K562 (cell line): Measurements from ENCODE around the gene RPTOR. TPM values are rescaled to one million over a fixed set of nuclear protein-coding genes. Genes with fewer than 3 reads are reported as not detected.

Source experiments
- C11orf30 ChIP-seq: fragments of 450-650 bp; IDR thresholded peaks from 2 replicates; pipeline ENCODE4 v1.6.1; 2016; ENCODE audit warnings: low read depth, mild to moderate bottlenecking
- CBFA2T3 ChIP-seq: fragments of 450-650 bp; IDR thresholded peaks from 2 replicates; pipeline ENCODE4 v1.6.1; 2017
- CBX8 ChIP-seq: fragments of 200-600 bp; sonication (generic); IDR thresholded peaks from 2 replicates; pipeline ENCODE4 v1.6.1; 2012; ENCODE audit warnings: borderline replicate concordance, mixed run types, low read depth, mild to moderate bottlenecking, moderate library complexity, mixed read lengths, low read length, control low read depth, inconsistent platforms; ENCODE audit not compliant: poor library complexity, severe bottlenecking; ENCODE audit errors: extremely low read depth
- EP400 ChIP-seq: fragments of 450-650 bp; IDR thresholded peaks from 2 replicates; pipeline ENCODE4 v1.6.1; 2017; ENCODE audit warnings: antibody characterized with exemption, mild to moderate bottlenecking, moderate library complexity
- MYC ChIP-seq, 2 experiments: fragments of 250-450 bp in 1 of 2; sonication (Bioruptor Pico) in 1 of 2; IDR thresholded peaks; 2 replicates each; pipeline versions ENCODE4 v1.5.1 to v1.6.1; 2012 to 2021; ENCODE audit warnings: low read depth in 2 of 2, borderline replicate concordance in 1 of 2, improper control_type of control experiment in 1 of 2, low read length in 1 of 2, mild to moderate bottlenecking in 1 of 2, moderate library complexity in 1 of 2
- PHF20 ChIP-seq: fragments of 450-650 bp; IDR thresholded peaks from 2 replicates; pipeline ENCODE4 v1.6.1; 2018; ENCODE audit not compliant: partially characterized antibody
- POLR2A ChIP-seq: fragments of 450-650 bp; conservative IDR thresholded peaks from 2 replicates; pipeline ENCODE4 v1.6.1; 2016
- POLR2AphosphoS2 ChIP-seq: IDR thresholded peaks from 2 replicates; pipeline ENCODE4 v1.6.1; 2012; ENCODE audit warnings: low read length, improper control_type of control experiment
- POLR2AphosphoS5 ChIP-seq: IDR thresholded peaks from 2 replicates; pipeline ENCODE4 v1.6.1; 2011; ENCODE audit warnings: mild to moderate bottlenecking, low read depth, low read length, moderate library complexity; ENCODE audit not compliant: control insufficient read depth, insufficient read depth
- RBFOX2 ChIP-seq: fragments of 200-400 bp; formaldehyde crosslinking; IDR thresholded peaks from 2 replicates; pipeline ENCODE4 v1.6.1; 2017; ENCODE audit warnings: low read depth, mild to moderate bottlenecking, low read length, moderate library complexity
- SIX5 ChIP-seq, 2 experiments: IDR thresholded peaks; 2 replicates each; pipeline ENCODE4 v1.6.1; 2011; ENCODE audit warnings: low read length in 2 of 2, borderline replicate concordance in 1 of 2, low read depth in 1 of 2, mild to moderate bottlenecking in 1 of 2, moderate library complexity in 1 of 2; ENCODE audit not compliant: insufficient read depth in 1 of 2
- STAG1 ChIP-seq: sonication (generic); formaldehyde crosslinking; IDR thresholded peaks from 2 replicates; pipeline ENCODE4 v1.5.0; 2020; ENCODE audit warnings: missing genetic modification reagents, borderline replicate concordance
- STAT5A ChIP-seq: IDR thresholded peaks from 2 replicates; pipeline ENCODE4 v1.6.1; 2012; ENCODE audit warnings: low read length, inconsistent platforms, borderline replicate concordance
- TSC22D4 ChIP-seq: fragments of 450-650 bp; IDR thresholded peaks from 2 replicates; pipeline ENCODE4 v1.6.1; 2016; ENCODE audit warnings: missing genetic modification characterization, missing biosample characterization, control low read depth
- ZNF175 ChIP-seq: fragments of 200-800 bp; sonication (Bioruptor generic); IDR thresholded peaks from 2 replicates; pipeline ENCODE4 v1.6.1; 2016; ENCODE audit warnings: low read depth, mild to moderate bottlenecking, missing genetic modification characterization, missing compliant biosample characterization
- ZNF239 ChIP-seq: fragments of 250-450 bp; sonication (Bioruptor Pico); IDR thresholded peaks from 2 replicates; pipeline ENCODE4 v1.4.0; 2020; ENCODE audit warnings: mild to moderate bottlenecking
- polyA plus RNA-seq, 8 experiments: library from polyadenylated mRNA; depleted of rRNA in 4 of 8; stranded (reverse) in 5 of 8; unstranded in 3 of 8; fragments of >200 nt; fragmentation: Nextera tagmentation in 2 of 8; fragmentation: Illumina TruSeq in 1 of 8; extraction: Ambion mirVana in 2 of 8; extraction: Trizol in 1 of 8; gene quantifications; 2 replicates each; pipeline versions ENCODE4 v1.2.1 to v1.2.3, GENCODE V29; 2011 to 2014; ENCODE audit warnings: inconsistent platforms in 1 of 8, missing spikeins in 1 of 8
- total RNA-seq, 7 experiments: library from RNA; depleted of rRNA in 6 of 7; stranded (reverse); fragments of >200 nt in 6 of 7; fragmentation: Illumina TruSeq in 2 of 7; extraction: Trizol in 2 of 7; gene quantifications; 2 replicates each; pipeline versions ENCODE4 v1.2.1 to v1.2.3, GENCODE V29; 2011 to 2021; ENCODE audit warnings: low replicate concordance in 1 of 7
- TF ChIP-seq, protein P1 (sequence below): fragments of 250-450 bp; sonication (Bioruptor Pico); IDR thresholded peaks from 2 replicates; pipeline ENCODE4 v1.4.0; 2020; ENCODE audit warnings: mild to moderate bottlenecking
- TF ChIP-seq, protein P2 (sequence below): fragments of 450-650 bp; IDR thresholded peaks from 2 replicates; pipeline ENCODE4 v1.6.1; 2018; ENCODE audit warnings: mild to moderate bottlenecking, low read depth; ENCODE audit not compliant: partially characterized antibody
- TF ChIP-seq, protein P3 (sequence below): fragments of 450-650 bp; formaldehyde crosslinking; IDR thresholded peaks from 2 replicates; pipeline ENCODE4 v1.4.0; 2020; ENCODE audit warnings: mild to moderate bottlenecking
- TF ChIP-seq, protein P4 (sequence below): fragments of 450-650 bp; IDR thresholded peaks from 2 replicates; pipeline ENCODE4 v1.6.1; 2014; ENCODE audit warnings: low read depth, mild to moderate bottlenecking, moderate library complexity, borderline replicate concordance
- TF ChIP-seq, protein P5 (sequence below): IDR thresholded peaks from 2 replicates; pipeline ENCODE4 v1.6.1; 2011; ENCODE audit not compliant: insufficient read length; ENCODE audit errors: extremely low read depth

The RPTOR gene
- total and polyA plus RNA-seq, 9 of the 15 experiments (the other 6 are each of a cell fraction or from before 2014, with no cell fraction given), result 0.24 to 54.1 (median 10.2) TPM

DNA sequence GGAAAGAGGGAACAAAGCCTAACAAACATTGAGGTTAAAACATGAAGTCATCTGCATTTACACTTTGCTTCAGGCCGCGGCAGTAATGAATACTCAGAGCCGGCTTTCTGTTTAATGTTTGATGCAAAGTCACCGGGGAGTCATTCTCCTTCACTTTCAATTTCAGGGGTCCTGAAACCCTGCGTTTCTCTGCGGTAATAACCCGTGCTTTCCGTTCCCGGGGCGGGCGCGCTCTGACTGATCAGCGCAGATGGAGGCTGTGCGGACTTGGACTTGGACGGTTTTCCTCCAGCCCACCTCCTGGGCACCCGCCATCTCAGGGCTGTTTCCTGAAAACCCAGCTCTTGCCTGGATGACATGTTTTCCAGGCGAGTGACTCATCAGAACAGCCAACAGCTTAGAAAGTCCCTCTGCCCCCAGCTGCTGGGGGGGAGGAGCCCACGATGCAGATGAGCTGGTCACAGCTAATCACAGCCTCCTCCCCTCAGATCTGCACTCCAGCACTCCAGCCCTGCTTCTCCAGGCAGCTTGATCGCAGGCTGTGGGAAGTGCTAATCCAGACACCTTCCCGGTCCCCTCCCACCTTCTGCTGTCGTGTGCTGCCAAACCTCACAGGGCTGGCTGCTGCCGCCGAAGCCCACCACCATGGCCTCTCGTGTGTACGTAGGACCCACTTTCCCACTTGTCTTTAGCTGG lies 288.4 kb downstream of the RPTOR start (continued):
- TF ChIP-seq, protein P1, sequence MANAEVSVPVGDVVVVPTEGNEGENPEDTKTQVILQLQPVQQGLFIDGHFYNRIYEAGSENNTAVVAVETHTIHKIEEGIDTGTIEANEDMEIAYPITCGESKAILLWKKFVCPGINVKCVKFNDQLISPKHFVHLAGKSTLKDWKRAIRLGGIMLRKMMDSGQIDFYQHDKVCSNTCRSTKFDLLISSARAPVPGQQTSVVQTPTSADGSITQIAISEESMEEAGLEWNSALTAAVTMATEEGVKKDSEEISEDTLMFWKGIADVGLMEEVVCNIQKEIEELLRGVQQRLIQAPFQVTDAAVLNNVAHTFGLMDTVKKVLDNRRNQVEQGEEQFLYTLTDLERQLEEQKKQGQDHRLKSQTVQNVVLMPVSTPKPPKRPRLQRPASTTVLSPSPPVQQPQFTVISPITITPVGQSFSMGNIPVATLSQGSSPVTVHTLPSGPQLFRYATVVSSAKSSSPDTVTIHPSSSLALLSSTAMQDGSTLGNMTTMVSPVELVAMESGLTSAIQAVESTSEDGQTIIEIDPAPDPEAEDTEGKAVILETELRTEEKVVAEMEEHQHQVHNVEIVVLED (CRISPR knock-in tag), result no peak
- no peak for TF ChIP-seq PHF20
- TF ChIP-seq POLR2AphosphoS2, result no peak
- no peak for TF ChIP-seq CBX8
- TF ChIP-seq C11orf30, result peak; percentile 95
- peak; percentile 37; the same call in 1 of the 2 replicates for TF ChIP-seq ZNF175 (CRISPR knock-in tag)
- no peak for TF ChIP-seq SIX5 (IDR thresholded peaks at IDR 0.05; ENCODE audit: borderline replicate concordance in 1 of 2, insufficient read depth in 1 of 2, low read depth in 1 of 2, low read length in 2 of 2)
- peak; percentile 53; the same call in 1 of the 2 replicates for TF ChIP-seq MYC (IDR thresholded peaks at IDR 0.05; ENCODE audit: low read depth, low read length)
- no peak for TF ChIP-seq MYC (CRISPR knock-in tag; IDR thresholded peaks at IDR 0.05; ENCODE audit: borderline replicate concordance, low read depth)
- TF ChIP-seq EP400, result peak; percentile 76
- TF ChIP-seq ZNF239 (CRISPR knock-in tag), result no peak
- TF ChIP-seq, protein P2, sequence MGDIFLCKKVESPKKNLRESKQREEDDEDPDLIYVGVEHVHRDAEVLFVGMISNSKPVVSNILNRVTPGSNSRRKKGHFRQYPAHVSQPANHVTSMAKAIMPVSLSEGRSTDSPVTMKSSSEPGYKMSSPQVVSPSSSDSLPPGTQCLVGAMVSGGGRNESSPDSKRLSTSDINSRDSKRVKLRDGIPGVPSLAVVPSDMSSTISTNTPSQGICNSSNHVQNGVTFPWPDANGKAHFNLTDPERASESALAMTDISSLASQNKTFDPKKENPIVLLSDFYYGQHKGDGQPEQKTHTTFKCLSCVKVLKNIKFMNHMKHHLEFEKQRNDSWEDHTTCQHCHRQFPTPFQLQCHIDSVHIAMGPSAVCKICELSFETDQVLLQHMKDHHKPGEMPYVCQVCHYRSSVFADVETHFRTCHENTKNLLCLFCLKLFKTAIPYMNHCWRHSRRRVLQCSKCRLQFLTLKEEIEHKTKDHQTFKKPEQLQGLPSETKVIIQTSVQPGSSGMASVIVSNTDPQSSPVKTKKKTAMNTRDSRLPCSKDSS, result no peak
- TF ChIP-seq, protein P3, sequence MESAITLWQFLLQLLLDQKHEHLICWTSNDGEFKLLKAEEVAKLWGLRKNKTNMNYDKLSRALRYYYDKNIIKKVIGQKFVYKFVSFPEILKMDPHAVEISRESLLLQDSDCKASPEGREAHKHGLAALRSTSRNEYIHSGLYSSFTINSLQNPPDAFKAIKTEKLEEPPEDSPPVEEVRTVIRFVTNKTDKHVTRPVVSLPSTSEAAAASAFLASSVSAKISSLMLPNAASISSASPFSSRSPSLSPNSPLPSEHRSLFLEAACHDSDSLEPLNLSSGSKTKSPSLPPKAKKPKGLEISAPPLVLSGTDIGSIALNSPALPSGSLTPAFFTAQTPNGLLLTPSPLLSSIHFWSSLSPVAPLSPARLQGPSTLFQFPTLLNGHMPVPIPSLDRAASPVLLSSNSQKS (CRISPR knock-in tag), result no peak
- TF ChIP-seq, protein P4, sequence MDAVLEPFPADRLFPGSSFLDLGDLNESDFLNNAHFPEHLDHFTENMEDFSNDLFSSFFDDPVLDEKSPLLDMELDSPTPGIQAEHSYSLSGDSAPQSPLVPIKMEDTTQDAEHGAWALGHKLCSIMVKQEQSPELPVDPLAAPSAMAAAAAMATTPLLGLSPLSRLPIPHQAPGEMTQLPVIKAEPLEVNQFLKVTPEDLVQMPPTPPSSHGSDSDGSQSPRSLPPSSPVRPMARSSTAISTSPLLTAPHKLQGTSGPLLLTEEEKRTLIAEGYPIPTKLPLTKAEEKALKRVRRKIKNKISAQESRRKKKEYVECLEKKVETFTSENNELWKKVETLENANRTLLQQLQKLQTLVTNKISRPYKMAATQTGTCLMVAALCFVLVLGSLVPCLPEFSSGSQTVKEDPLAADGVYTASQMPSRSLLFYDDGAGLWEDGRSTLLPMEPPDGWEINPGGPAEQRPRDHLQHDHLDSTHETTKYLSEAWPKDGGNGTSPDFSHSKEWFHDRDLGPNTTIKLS, result 0 out of 2 replicates have a peak, but pooled peaks have one; percentile 24
- no peak for TF ChIP-seq TSC22D4 (tag)
- no peak for TF ChIP-seq STAG1 (CRISPR knock-in tag)
- no peak for TF ChIP-seq STAT5A
- TF ChIP-seq, protein P5, sequence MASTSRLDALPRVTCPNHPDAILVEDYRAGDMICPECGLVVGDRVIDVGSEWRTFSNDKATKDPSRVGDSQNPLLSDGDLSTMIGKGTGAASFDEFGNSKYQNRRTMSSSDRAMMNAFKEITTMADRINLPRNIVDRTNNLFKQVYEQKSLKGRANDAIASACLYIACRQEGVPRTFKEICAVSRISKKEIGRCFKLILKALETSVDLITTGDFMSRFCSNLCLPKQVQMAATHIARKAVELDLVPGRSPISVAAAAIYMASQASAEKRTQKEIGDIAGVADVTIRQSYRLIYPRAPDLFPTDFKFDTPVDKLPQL, result no peak
- TF ChIP-seq RBFOX2, result peak; percentile 81
- TF ChIP-seq CBFA2T3, result peak; percentile 22; the same call in 1 of the 2 replicates
- peak; percentile 81 for TF ChIP-seq POLR2AphosphoS5
- peak; percentile 83 for TF ChIP-seq POLR2A
